MM.1S (cell line): ENCODE measurements around the gene LASP1NB.

Experiments
- DNase-seq: peaks from one replicate; pipeline ENCODE4 v3.0.0-alpha.2; 2015
- H2AFZ ChIP-seq: fragments of 300-600 bp; sonication (generic); 2 replicates; pipeline ENCODE4 v1.6.0; 2016; ENCODE audit warnings: antibody characterized with exemption, low read length
- H3F3A ChIP-seq: fragments of 300-600 bp; sonication (generic); 2 replicates; pipeline ENCODE4 v1.6.1; 2016; ENCODE audit warnings: mild to moderate bottlenecking, antibody characterized with exemption, low read length, moderate library complexity, mixed read lengths; ENCODE audit not compliant: insufficient read depth
- H3K27ac ChIP-seq: fragments of 300-600 bp; sonication (generic); 2 replicates; pipeline ENCODE4 v1.5.1; 2016; ENCODE audit warnings: mild to moderate bottlenecking, low read length
- H3K27me3 ChIP-seq: fragments of 300-600 bp; sonication (generic); replicated peaks from 2 replicates; pipeline ENCODE4 v1.6.0; 2016; ENCODE audit warnings: low read length; ENCODE audit not compliant: insufficient read depth
- H3K36me3 ChIP-seq: fragments of 300-600 bp; sonication (generic); replicated peaks from 2 replicates; pipeline ENCODE4 v1.6.1; 2016; ENCODE audit warnings: mild to moderate bottlenecking, low read length, mixed read lengths; ENCODE audit not compliant: insufficient read depth
- H3K4me1 ChIP-seq: fragments of 300-600 bp; sonication (generic); 2 replicates; pipeline ENCODE4 v1.6.1; 2016; ENCODE audit warnings: low read length, mixed read lengths
- H3K4me2 ChIP-seq: fragments of 300-600 bp; sonication (generic); 2 replicates; pipeline ENCODE4 v1.6.0; 2016; ENCODE audit warnings: low read depth, low read length
- H3K4me3 ChIP-seq: fragments of 300-600 bp; sonication (generic); 2 replicates; pipeline ENCODE4 v1.5.1; 2016; ENCODE audit warnings: low read length, mixed read lengths
- H3K79me2 ChIP-seq: fragments of 300-600 bp; sonication (generic); 2 replicates; pipeline ENCODE4 v1.6.1; 2016; ENCODE audit warnings: mixed run types, low read length, mixed read lengths
- H3K9ac ChIP-seq: fragments of 300-600 bp; sonication (generic); 2 replicates; pipeline ENCODE4 v1.6.1; 2016; ENCODE audit warnings: low read length, mixed read lengths
- H3K9me2 ChIP-seq: fragments of 300-600 bp; sonication (generic); replicated peaks from 2 replicates; pipeline ENCODE4 v1.6.1; 2016; ENCODE audit warnings: mild to moderate bottlenecking, low read length, mixed read lengths; ENCODE audit not compliant: insufficient read depth
- H3K9me3 ChIP-seq: fragments of 300-600 bp; sonication (generic); replicated peaks from 2 replicates; pipeline ENCODE4 v1.6.1; 2016; ENCODE audit warnings: mild to moderate bottlenecking, low read length, mixed read lengths; ENCODE audit not compliant: insufficient read depth
- H4K20me1 ChIP-seq: fragments of 300-600 bp; sonication (generic); 2 replicates; pipeline ENCODE4 v1.6.1; 2016; ENCODE audit warnings: mild to moderate bottlenecking, low read length, moderate library complexity, mixed read lengths; ENCODE audit not compliant: insufficient read depth
- EZH2 ChIP-seq: fragments of 300-600 bp; sonication (generic); optimal IDR thresholded peaks from 2 replicates; pipeline ENCODE3; 2017; ENCODE audit warnings: low read depth, mild to moderate bottlenecking, antibody characterized with exemption, low read length, mixed read lengths
- EZH2phosphoT487 ChIP-seq: fragments of 300-600 bp; sonication (generic); IDR thresholded peaks from 2 replicates; pipeline ENCODE4 v1.6.1; 2018; ENCODE audit warnings: antibody characterized with exemption, low read length
- TF ChIP-seq, protein P1 (sequence below): fragments of 300-600 bp; sonication (generic); IDR thresholded peaks from 2 replicates; pipeline ENCODE4 v1.5.1; 2016; ENCODE audit warnings: antibody characterized with exemption, low read length, mixed read lengths

The LASP1NB gene

GRCh38 chr17:38898291-38898679 lies 27.1 kb upstream of the LASP1NB start:
- Histone ChIP-seq H3K79me2 (peaks cover 46% of the 10 kb centered on the region), H2AFZ (peak overlapping the region; percentile 65), H4K20me1 (no peaks in the 10 kb centered on the region), H3K4me2 (peak overlapping the region; percentile 96), H3K4me3 (peak overlapping the region; percentile 53; the same call in 1 of the 2 replicates), H3K27ac (peak overlapping the region; percentile 88), H3K9me3 (no peaks in the 10 kb centered on the region), H3F3A (peaks cover 15% of the 10 kb centered on the region), H3K36me3 (no peaks in the 10 kb centered on the region), H3K4me1 (peaks cover 33% of the 10 kb centered on the region), H3K9ac (peak overlapping the region; percentile 56), H3K27me3 (no peaks in the 10 kb centered on the region), H3K9me2 (no peaks in the 10 kb centered on the region)
- DNase-seq, result peak; percentile 58
- TF ChIP-seq, protein P1, sequence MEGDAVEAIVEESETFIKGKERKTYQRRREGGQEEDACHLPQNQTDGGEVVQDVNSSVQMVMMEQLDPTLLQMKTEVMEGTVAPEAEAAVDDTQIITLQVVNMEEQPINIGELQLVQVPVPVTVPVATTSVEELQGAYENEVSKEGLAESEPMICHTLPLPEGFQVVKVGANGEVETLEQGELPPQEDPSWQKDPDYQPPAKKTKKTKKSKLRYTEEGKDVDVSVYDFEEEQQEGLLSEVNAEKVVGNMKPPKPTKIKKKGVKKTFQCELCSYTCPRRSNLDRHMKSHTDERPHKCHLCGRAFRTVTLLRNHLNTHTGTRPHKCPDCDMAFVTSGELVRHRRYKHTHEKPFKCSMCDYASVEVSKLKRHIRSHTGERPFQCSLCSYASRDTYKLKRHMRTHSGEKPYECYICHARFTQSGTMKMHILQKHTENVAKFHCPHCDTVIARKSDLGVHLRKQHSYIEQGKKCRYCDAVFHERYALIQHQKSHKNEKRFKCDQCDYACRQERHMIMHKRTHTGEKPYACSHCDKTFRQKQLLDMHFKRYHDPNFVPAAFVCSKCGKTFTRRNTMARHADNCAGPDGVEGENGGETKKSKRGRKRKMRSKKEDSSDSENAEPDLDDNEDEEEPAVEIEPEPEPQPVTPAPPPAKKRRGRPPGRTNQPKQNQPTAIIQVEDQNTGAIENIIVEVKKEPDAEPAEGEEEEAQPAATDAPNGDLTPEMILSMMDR, result no peak
- TF ChIP-seq EZH2phosphoT487 (no peak), EZH2 (no peak)

DNA sequence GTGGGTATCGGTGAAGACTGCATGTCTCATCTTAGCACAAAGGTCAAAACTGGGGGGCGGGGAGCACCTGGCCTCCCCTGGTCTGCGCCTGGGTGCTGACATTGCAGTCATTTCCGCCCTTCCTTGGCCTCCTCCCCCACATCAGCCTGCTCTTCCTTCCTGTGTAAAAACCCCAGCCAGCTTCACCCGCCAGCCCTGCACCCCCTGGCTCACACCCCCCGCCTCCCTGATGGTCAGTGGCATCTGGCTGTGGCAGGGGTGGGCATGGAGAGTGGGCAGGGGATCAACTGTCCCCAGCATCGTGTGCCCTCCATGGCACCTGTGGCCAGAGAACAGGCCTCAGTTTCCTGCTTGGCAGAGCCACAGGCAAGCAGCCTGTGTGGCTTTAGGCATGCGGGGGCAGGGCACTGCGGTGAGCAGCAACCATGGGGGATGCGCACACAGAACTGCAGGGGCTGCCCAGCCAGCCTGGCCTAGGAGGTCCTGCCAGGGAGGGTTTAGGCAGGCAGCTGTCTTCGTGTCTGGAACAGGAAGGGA lies 26.5 kb upstream of the LASP1NB start:
- Histone ChIP-seq H3K4me2 (peak overlapping the region; percentile 96), H3K9me2 (no peaks in the 10 kb centered on the region), H3K36me3 (no peaks in the 10 kb centered on the region), H3K9me3 (no peaks in the 10 kb centered on the region), H4K20me1 (no peaks in the 10 kb centered on the region), H3K27me3 (no peaks in the 10 kb centered on the region), H3K9ac (peak overlapping the region; percentile 56), H3K4me1 (peaks cover 33% of the 10 kb centered on the region), H3K4me3 (peak overlapping the region; percentile 53), H3F3A (peaks cover 15% of the 10 kb centered on the region), H3K27ac (peak overlapping the region; percentile 88), H3K79me2 (peaks cover 52% of the 10 kb centered on the region), H2AFZ (peak overlapping the region; percentile 65)
- no peak for TF ChIP-seq EZH2phosphoT487
- TF ChIP-seq, protein P1, result no peak
- no peak for TF ChIP-seq EZH2
- DNase-seq, result peak; percentile 95

- H3F3A ChIP-seq, result peaks cover 15% of the 10 kb centered on the region
- peaks cover 33% of the 10 kb centered on the region for H3K4me1 ChIP-seq
- peak overlapping the region; percentile 53 for H3K4me3 ChIP-seq
- H3K9me3 ChIP-seq, result no peaks in the 10 kb centered on the region
- H2AFZ ChIP-seq, result peak overlapping the region; percentile 65
- peaks cover 55% of the 10 kb centered on the region for H3K79me2 ChIP-seq
- no peaks in the 10 kb centered on the region for H3K36me3 ChIP-seq
- no peaks in the 10 kb centered on the region for H4K20me1 ChIP-seq
- H3K27ac ChIP-seq, result peak overlapping the region; percentile 88
- TF ChIP-seq, protein P1, result no peak
- TF ChIP-seq EZH2 (no peak), EZH2phosphoT487 (no peak)
- no peak for DNase-seq
- H3K9ac ChIP-seq, result peak overlapping the region; percentile 56
- peak overlapping the region; percentile 96 for H3K4me2 ChIP-seq
- H3K9me2 ChIP-seq, result no peaks in the 10 kb centered on the region
- H3K27me3 ChIP-seq, result no peaks in the 10 kb centered on the region
Measured at GRCh38 chr17:38899421-38899820, 26.0 kb upstream of the LASP1NB start.
